HG02870 (cell line): ENCODE measurements around the gene GAA.

Experiments used
- ATAC-seq: cut with Tn5 transposase; IDR thresholded peaks from one replicate; pipeline ENCODE4 v1.9.1; 2021; ENCODE audit warnings: mild to moderate bottlenecking, moderate library complexity; ENCODE audit not compliant: unreplicated experiment

The GAA gene

DNA sequence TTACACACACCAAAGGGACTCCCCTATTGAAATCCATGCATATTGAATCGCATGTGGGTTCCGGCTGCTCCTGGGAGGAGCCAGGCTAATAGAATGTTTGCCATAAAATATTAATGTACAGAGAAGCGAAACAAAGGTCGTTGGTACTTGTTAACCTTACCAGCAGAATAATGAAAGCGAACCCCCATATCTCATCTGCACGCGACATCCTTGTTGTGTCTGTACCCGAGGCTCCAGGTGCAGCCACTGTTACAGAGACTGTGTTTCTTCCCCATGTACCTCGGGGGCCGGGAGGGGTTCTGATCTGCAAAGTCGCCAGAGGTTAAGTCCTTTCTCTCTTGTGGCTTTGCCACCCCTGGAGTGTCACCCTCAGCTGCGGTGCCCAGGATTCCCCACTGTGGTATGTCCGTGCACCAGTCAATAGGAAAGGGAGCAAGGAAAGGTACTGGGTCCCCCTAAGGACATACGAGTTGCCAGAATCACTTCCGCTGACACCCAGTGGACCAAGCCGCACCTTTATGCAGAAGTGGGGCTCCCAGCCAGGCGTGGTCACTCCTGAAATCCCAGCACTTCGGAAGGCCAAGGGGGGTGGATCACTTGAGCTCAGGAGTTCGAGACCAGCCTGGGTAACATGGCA, 2.2 kb downstream of the GAA start:
- no peak for ATAC-seq

DNA sequence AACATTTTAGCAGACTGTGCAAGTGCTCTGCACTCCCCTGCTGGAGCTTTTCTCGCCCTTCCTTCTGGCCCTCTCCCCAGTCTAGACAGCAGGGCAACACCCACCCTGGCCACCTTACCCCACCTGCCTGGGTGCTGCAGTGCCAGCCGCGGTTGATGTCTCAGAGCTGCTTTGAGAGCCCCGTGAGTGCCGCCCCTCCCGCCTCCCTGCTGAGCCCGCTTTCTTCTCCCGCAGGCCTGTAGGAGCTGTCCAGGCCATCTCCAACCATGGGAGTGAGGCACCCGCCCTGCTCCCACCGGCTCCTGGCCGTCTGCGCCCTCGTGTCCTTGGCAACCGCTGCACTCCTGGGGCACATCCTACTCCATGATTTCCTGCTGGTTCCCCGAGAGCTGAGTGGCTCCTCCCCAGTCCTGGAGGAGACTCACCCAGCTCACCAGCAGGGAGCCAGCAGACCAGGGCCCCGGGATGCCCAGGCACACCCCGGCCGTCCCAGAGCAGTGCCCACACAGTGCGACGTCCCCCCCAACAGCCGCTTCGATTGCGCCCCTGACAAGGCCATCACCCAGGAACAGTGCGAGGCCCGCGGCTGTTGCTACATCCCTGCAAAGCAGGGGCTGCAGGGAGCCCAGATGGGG, 3.1 kb downstream of the GAA start:
- no peak for ATAC-seq

DNA sequence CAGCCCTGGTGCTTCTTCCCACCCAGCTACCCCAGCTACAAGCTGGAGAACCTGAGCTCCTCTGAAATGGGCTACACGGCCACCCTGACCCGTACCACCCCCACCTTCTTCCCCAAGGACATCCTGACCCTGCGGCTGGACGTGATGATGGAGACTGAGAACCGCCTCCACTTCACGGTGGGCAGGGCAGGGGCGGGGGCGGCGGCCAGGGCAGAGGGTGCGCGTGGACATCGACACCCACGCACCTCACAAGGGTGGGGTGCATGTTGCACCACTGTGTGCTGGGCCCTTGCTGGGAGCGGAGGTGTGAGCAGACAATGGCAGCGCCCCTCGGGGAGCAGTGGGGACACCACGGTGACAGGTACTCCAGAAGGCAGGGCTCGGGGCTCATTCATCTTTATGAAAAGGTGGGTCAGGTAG, 3.6 kb downstream of the GAA start:
- no peak for ATAC-seq

DNA sequence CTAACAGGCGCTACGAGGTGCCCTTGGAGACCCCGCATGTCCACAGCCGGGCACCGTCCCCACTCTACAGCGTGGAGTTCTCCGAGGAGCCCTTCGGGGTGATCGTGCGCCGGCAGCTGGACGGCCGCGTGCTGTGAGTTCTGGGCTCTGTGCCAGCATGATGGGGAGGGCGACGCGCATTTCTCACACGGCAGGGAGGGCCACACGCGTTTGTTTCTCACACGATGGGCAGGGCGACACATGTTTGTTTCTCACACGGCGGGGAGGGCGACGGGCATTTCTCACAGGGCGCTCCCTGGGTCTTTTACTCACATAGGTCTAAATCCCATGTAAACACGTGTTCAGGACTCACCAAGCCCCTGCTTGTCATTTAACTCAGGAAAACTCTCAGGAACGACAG, 4.4 kb downstream of the GAA start:
- ATAC-seq = no peak

DNA sequence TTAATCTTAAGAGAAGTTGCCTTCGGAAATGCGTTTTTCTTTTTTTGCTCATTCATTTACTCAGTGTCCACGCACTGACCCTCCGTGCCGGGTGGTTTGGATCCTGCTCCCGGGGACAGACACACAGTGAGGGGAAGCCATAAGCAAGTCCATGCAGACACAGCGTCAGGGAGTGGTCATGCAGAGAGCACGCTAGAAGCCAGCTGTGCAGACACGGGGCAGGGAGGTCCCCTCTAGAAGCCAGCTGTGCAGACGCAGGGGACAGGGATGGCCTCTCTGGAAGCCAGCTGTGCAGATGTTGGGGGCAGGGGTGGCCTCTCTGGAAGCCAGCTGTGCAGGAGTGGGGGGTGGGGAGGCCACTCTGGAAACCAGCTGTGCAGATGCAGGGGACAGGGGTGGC, 4.8 kb downstream of the GAA start:
- no peak for ATAC-seq

DNA sequence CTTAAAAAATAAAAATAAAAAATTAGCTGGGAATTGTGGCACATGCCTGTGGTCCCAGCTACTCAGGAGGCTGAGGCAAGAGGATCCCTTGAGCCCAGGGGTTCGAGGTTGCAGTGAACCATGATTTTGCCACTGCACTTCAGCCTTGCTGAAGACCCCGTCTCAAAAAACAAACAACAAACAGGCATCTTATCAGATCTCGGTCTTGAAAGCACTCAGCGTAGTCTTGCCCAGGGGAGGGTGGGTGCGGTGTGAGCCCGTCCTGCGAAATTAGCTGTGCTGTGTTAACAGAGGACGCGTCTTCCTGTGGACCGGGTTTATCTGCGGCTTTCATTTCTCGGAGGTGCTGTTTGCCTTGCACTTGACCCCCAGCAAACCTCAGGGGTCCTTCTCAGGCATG, 5.4 kb downstream of the GAA start:
- ATAC-seq = no peak

DNA sequence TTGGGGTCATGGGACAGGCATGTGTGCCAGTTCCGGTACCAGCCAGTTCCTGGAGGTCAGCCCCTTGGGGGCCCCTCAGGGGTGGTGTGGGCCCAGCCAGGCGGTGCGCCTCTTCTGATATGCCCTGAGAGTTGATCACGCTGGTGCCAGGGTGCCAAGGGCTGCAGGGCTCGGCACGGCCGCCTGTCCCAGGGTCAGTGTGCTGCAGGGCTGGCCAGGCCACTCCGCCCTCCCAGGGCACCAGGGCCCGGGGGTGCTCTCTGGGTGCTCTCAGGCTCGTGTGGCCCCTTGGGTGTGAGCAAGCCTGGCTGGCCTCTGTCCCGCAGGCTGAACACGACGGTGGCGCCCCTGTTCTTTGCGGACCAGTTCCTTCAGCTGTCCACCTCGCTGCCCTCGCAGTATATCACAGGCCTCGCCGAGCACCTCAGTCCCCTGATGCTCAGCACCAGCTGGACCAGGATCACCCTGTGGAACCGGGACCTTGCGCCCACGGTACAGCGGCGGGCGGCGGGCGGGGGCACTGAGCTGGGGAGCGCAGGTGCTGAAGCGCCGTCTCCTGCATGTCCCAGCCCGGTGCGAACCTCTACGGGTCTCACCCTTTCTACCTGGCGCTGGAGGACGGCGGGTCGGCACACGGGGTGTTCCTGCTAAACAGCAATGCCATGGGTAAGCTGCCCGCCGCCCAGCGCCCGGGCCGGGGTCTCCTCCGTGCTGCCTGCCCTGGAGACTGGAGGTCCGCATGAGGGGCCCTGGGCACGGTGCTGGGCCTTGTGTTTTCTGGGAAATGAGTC, 6.0 kb downstream of the GAA start:
- no peak for ATAC-seq

DNA sequence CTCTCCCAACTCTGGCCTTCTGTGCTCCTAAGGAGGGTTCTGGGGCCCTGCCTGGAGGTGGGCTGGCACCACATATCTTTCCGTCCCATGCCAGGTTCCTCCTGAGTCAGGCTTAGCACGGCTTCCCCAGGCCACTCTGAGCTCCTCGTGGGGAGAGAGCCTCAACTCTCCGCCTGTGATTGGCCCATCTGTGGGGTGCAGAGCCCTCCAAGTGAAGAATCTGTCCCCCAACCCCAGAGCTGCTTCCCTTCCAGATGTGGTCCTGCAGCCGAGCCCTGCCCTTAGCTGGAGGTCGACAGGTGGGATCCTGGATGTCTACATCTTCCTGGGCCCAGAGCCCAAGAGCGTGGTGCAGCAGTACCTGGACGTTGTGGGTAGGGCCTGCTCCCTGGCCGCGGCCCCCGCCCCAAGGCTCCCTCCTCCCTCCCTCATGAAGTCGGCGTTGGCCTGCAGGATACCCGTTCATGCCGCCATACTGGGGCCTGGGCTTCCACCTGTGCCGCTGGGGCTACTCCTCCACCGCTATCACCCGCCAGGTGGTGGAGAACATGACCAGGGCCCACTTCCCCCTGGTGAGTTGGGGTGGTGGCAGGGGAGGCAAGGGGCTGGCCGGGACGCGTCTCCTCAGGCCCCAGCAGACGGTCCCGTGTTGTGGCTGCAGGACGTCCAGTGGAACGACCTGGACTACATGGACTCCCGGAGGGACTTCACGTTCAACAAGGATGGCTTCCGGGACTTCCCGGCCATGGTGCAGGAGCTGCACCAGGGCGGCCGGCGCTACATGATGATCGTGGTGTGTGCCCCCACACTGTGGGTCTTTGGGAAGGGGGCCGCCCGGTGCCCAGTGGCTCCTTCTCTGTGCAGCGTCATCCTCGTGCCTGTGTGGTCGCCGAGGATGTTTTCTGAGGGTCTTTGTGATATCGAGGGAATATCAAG, 6.9 kb downstream of the GAA start:
- no peak for ATAC-seq

DNA sequence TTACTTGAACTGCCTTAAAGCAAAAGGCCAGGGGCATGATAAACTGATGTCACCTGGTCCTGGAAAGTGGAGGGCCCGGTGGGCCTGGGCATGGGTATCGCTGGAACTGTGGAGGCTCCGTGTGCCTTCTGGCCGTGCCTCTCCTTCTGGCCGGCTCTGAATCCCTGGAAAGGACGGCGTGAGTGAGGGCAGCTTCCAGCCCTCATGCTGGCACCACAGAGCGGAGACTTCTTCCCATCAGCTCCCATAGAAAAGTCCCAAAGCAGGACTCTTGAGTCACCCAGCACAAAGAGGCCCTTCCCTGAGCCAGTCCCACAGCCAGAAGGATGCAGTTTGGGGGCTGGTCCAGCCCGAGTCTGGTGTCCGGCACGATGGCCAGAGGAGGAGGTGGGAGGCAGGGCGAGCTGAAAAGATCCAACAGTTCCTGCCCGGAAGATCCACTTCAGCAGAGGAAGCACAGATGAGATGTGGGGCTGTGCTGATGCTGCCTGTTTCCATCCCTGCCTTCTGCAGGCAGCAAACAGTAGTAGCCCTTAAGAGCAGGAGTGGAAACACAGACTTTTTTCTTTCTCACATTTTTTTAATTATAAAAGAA, 7.8 kb downstream of the GAA start:
- no peak for ATAC-seq

DNA sequence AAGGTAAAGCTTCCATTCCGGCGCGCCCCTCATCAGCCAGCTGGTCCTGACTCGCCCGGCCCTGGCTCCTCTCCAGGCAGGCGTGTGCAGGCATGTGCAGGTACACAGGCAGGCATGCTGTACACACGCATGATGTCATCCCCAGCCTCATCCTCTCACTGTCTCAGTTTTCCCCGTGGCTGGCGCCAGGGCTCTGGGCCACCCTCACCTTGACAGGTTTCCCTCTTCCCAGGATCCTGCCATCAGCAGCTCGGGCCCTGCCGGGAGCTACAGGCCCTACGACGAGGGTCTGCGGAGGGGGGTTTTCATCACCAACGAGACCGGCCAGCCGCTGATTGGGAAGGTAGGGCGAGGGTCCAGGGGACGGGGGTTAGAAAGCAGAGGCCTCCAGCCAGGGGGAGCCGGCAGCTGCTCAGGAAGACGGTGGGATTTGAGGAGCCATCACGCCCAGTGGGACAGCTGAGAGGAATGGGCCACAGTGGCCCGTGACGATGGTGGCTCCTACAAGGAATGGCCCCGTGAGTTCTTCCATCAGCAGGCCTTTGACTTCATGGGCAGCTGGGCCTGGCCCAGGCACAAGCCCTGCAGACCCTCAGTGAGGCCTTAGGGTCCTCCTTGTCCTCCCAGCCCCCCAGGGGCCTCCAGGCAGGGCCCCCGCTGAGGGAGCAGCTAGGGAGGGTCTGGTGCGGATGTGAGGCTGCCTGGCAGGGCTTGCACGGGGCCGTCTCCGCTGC, 8.5 kb downstream of the GAA start:
- ATAC-seq = no peak

DNA sequence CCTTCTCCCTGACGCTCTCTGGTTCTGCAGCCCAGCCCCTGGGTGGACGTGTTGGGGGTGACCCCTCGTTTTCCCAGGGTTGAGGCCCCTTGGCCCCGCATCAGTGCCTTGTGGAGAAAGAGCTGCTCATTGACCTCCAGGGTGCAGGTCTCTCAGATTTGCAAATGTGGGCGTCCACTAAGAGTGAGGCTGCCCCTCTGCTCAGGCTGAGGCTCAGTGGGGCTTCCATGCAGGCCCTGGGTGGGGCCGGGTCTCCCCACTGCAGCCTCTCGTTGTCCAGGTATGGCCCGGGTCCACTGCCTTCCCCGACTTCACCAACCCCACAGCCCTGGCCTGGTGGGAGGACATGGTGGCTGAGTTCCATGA, 9.0 kb downstream of the GAA start:
- no peak for ATAC-seq

DNA sequence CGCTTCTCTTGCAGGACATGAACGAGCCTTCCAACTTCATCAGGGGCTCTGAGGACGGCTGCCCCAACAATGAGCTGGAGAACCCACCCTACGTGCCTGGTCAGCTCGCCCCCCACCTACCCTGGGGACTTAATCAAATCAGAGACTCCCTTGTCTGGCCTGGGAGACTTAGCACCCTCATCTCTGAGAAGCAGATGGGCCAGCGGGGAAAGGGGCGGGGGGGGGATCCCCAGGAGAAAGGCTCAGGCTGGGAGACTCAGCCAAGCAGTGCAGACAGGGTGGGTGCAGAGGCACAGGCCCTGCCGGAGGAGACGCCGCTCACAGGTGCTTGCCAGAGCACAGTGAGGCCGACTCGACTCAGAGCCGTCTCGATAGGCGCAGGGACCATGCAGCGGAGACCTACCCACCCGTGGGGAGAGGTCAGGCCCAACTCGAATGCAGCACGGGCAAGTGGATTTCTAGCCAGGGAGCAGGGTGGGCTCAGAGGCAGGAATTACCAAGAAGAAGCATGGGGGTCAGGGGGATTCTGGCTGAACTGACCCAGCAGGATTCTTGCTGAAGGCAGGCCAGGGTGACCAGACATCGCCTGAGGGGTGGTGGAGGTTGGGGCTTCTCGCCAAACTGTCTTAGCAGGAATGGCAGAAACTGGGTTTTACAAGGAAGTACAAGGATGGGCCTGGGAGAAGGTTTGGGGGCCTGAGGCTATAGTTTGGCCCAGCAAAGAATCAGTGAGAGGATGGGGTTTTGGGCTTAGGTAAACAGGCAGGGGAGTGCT, 9.7 kb downstream of the GAA start:
- no peak for ATAC-seq

DNA sequence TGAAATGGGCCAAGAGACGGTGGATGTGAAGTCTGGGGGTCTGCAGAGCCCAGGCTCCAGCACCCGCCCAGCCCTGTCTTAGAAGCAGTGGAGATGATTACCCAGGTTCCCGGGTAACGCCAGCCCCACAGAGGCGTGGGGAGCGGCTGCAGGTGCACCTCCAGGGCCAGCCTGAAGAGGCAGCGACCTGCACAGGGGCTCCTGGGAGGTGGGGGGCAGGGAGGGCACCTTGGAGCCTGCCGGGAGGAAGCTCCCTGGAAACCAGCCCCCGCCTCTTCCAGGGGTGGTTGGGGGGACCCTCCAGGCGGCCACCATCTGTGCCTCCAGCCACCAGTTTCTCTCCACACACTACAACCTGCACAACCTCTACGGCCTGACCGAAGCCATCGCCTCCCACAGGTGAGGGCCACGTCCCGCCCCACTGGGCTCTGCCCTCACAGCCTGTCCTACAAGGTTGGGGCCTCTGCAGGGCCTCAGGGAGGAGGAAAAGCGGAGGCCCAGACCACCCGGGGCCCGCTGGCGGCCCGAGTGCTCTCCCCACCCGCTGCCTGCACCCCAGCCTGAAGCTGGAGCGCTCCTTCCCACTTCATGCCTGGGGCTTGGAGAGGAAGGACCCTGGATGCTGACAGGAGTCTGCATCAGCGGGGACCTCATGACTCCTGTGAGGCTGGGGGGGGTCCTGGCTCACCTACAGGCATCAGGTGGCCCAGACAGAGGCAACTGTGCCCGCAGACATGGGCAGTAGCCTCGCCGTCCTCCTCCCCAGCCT, 10.5 kb downstream of the GAA start:
- no peak for ATAC-seq

DNA sequence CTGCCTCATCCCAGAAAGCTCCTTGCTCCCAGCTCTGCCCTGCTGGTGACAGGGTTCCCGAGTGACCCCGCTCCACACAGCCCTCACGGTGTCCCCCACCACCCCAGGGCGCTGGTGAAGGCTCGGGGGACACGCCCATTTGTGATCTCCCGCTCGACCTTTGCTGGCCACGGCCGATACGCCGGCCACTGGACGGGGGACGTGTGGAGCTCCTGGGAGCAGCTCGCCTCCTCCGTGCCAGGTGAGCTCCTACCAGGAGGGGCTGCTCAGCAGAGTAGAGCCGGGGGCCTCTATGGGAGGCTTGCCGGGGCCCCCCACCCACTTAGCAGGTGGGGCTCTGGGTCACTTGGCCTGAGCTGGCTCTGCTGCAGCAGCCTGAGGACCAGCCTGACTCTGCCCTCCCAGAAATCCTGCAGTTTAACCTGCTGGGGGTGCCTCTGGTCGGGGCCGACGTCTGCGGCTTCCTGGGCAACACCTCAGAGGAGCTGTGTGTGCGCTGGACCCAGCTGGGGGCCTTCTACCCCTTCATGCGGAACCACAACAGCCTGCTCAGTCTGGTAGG, 11.2 kb downstream of the GAA start:
- ATAC-seq = no peak

DNA sequence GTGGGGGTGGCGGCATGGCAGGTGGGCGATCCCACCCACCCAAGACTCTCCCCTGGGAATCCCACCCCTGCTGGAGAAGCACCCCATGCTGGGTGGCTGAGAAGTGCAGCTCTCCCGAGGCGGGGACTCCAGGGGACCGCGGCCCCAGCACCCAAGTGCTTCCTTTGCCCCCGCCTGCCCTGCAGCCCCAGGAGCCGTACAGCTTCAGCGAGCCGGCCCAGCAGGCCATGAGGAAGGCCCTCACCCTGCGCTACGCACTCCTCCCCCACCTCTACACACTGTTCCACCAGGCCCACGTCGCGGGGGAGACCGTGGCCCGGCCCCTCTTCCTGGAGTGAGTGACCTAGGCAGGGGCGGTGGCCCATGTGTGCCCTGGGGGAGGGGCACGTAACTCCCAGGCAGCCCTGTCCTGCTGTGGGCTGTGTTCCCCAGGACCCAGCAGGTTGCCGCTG, 11.7 kb downstream of the GAA start:
- ATAC-seq = no peak

DNA sequence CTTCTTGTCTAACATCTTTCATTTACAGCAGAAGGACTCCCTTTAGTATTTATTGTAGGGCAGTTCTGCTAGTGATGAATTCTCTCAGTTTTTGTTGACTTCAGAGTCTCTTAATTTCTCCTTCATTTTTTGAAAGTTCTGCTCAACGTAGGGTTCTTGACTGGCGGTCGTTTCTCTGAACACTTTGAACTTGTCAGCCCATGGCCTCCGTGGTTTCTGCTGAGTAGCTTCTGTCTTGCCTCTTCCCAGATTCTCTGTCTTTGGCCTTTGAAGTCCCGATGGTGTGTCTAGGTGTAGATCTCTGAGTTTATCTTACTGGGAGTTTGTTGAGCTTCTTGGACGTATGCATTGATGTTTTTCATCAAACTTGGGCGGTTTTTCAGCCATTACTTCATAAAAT, 13.4 kb downstream of the GAA start:
- ATAC-seq = no peak

DNA sequence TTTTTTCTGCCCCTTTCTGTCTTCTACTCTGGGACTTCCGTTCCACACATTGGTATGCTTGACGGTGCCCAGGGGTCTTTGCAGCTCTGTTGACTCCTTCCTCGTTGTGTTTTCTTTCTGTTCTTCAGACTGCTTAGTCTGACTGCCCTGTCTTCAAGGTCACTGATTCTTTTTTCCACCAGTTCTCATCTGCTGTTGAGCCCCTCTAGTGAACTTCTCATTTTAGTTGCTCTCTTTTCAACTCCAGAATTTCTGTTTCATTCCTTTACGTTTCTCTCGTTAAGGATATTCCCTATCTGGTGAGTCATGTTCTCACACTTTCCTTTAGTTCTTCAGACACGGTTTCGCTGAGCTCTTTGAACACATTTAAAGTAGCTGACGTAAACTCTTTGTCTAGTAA, 13.8 kb downstream of the GAA start:
- no peak for ATAC-seq

DNA sequence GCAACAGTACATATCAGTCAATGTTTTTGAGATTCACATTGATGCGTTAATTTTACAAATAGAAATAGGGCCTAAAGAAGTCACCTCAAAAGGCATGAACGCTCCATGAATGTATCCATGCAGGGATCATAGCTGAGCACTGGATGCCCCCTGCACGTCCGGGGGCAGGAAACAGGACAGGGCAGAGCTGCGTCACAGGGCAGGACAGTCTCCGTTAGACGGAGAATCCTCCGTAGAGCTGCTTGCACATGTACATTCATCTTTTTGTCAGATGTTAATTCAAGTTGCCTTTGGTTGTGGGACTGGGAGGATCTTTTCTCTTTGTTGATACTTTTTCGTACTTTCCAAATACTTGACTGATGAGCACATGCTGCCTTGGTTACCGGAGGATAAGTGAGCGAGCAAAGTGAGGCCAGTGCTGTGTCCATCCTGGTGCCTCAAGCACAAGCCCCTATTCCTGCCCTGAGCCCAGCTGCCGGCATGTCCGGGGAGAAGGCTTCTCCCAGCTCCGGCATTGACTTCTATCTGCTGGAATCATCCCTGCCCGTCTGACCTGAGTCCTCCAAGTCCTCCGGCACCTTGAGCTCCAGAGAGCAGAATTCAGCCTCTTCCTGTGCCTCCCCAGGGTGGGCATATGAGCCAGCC, 15.0 kb downstream of the GAA start:
- no peak for ATAC-seq
